ENCODE results near the gene RAMP2.
"Not testable (repeated sequence)": the region's sequence is repeated elsewhere in the genome, so short reads cannot be mapped to it uniquely, and the experiment has no call there.

Gene RAMP2

GRCh38 chr17:42769964-42770363 lies 8.9 kb downstream of the RAMP2 start:
- DNase-seq (ENCODE audit: low read depth): not testable (repeated sequence)

- DNase-seq (ENCODE audit: low read depth): no peak
Measured at GRCh38 chr17:42772945-42773289, 11.9 kb downstream of the RAMP2 start.

GRCh38 chr17:42773290-42774035 lies 12.4 kb downstream of the RAMP2 start, which contains the start of gene VPS25:
Gene VPS25 (plus strand): TSS chr17:42773449. CDS start chr17:42773476, 27 bp downstream.
- peak; percentile 66 for DNase-seq (ENCODE audit: low read depth)

GRCh38 chr17:42774066-42774745 lies 13.2 kb downstream of the RAMP2 start:
- no peak for DNase-seq (ENCODE audit: low read depth)

- DNase-seq (ENCODE audit: low read depth): no peak
Measured at GRCh38 chr17:42775534-42776098, 14.6 kb downstream of the RAMP2 start.

GRCh38 chr17:42778570-42778969 lies 17.5 kb downstream of the RAMP2 start:
- DNase-seq (ENCODE audit: low read depth): no peak

- no peak for DNase-seq (ENCODE audit: low read depth)
Measured at GRCh38 chr17:42779304-42779935, 18.4 kb downstream of the RAMP2 start.

- DNase-seq (ENCODE audit: low read depth): no peak
Measured at GRCh38 chr17:42779936-42780850, 19.2 kb downstream of the RAMP2 start, which contains the start of gene WNK4. Gene WNK4 (plus strand): TSS chr17:42780610. CDS start chr17:42780699, 89 bp downstream.

- no peak for DNase-seq (ENCODE audit: low read depth)
Measured at GRCh38 chr17:42780851-42781638, 20.0 kb downstream of the RAMP2 start.

GRCh38 chr17:42781639-42782165 lies 20.7 kb downstream of the RAMP2 start:
- no peak for DNase-seq (ENCODE audit: low read depth)

GRCh38 chr17:42782166-42783061 lies 21.4 kb downstream of the RAMP2 start:
- no peak for DNase-seq (ENCODE audit: low read depth)

- no peak for DNase-seq (ENCODE audit: low read depth)
Measured at GRCh38 chr17:42783062-42783790, 22.2 kb downstream of the RAMP2 start.

GRCh38 chr17:42783791-42784138 lies 22.7 kb downstream of the RAMP2 start:
- no peak for DNase-seq (ENCODE audit: low read depth)

GRCh38 chr17:42784409-42784808 lies 23.4 kb downstream of the RAMP2 start:
- DNase-seq (ENCODE audit: low read depth): no peak

GRCh38 chr17:42784811-42785592 lies 24.0 kb downstream of the RAMP2 start:
- DNase-seq (ENCODE audit: low read depth): no peak

- DNase-seq (ENCODE audit: low read depth): no peak
Measured at GRCh38 chr17:42787266-42787665, 26.2 kb downstream of the RAMP2 start.

GRCh38 chr17:42791948-42792347 lies 30.9 kb downstream of the RAMP2 start:
- no peak for DNase-seq (ENCODE audit: low read depth)

- no peak for DNase-seq (ENCODE audit: low read depth)
Measured at GRCh38 chr17:42792545-42792944, 31.5 kb downstream of the RAMP2 start.

All from stimulated activated CD8-positive, alpha-beta memory T cell treated with anti-CD3 and anti-CD28 coated beads, Interleukin-4, amount 100 ng/mL, for 24 hours (primary cell).